Measurements from ENCODE around the gene MGME1.
A peak's percentile ranks its signal among the peaks of the same experiment; 100 is the strongest.

Gene MGME1

GRCh38 chr20:17968366-17969277 is at the start of gene MGME1, which contains the start of gene SNX5:
Gene MGME1 (plus strand): TSS chr20:17969018. CDS start chr20:17969860, 842 bp downstream.
Gene SNX5 (minus strand): TSS chr20:17968794. CDS start chr20:17968425, 369 bp downstream.
- DNase-seq (ENCODE audit: low spot score) = peak; percentile 98
- TF ChIP-seq CTCF (IDR thresholded peaks at IDR 0.05; ENCODE audit: borderline replicate concordance, control extremely low read depth, extremely low read depth, insufficient read depth, missing control alignments) = no peak
- in situ Hi-C loops (cut with MboI; ENCODE audit: low sequenced_read_pairs, unreplicated experiment) = no loop called here

GRCh38 chr20:17919149-17919548 is 49.7 kb upstream of the MGME1 start:
- DNase-seq (ENCODE audit: low spot score) = no peak
- in situ Hi-C loops (cut with MboI; ENCODE audit: low sequenced_read_pairs, unreplicated experiment) = no loop called here
- TF ChIP-seq CTCF (IDR thresholded peaks at IDR 0.05; ENCODE audit: borderline replicate concordance, control extremely low read depth, extremely low read depth, insufficient read depth, missing control alignments) = no peak

GRCh38 chr20:17921774-17922173 is 47.0 kb upstream of the MGME1 start:
- no peak for TF ChIP-seq CTCF (IDR thresholded peaks at IDR 0.05; ENCODE audit: borderline replicate concordance, control extremely low read depth, extremely low read depth, insufficient read depth, missing control alignments)
- in situ Hi-C loops (cut with MboI; ENCODE audit: low sequenced_read_pairs, unreplicated experiment) = no loop called here
- no peak for DNase-seq (ENCODE audit: low spot score)

- in situ Hi-C loops (cut with MboI; ENCODE audit: low sequenced_read_pairs, unreplicated experiment) = no loop called here
- DNase-seq (ENCODE audit: low spot score) = no peak
- TF ChIP-seq CTCF (IDR thresholded peaks at IDR 0.05; ENCODE audit: borderline replicate concordance, control extremely low read depth, extremely low read depth, insufficient read depth, missing control alignments) = no peak
Measured at GRCh38 chr20:17925141-17925939, 43.5 kb upstream of the MGME1 start.

- in situ Hi-C loops (cut with MboI; ENCODE audit: low sequenced_read_pairs, unreplicated experiment) = no loop called here
- no peak for DNase-seq (ENCODE audit: low spot score)
- no peak for TF ChIP-seq CTCF (IDR thresholded peaks at IDR 0.05; ENCODE audit: borderline replicate concordance, control extremely low read depth, extremely low read depth, insufficient read depth, missing control alignments)
Measured at GRCh38 chr20:17925940-17926300, 42.9 kb upstream of the MGME1 start.

- in situ Hi-C loops (cut with MboI; ENCODE audit: low sequenced_read_pairs, unreplicated experiment) = no loop called here
- no peak for DNase-seq (ENCODE audit: low spot score)
- no peak for TF ChIP-seq CTCF (IDR thresholded peaks at IDR 0.05; ENCODE audit: borderline replicate concordance, control extremely low read depth, extremely low read depth, insufficient read depth, missing control alignments)
Measured at GRCh38 chr20:17928211-17928611, 40.6 kb upstream of the MGME1 start.
